ENCODE measurements around the gene RNF5.
"Not testable (repeated sequence)": the region's sequence is repeated elsewhere in the genome, so short reads cannot be mapped to it uniquely, and the experiment has no call there.

Gene RNF5

GRCh38 chr6:32210191-32210601 is 32.0 kb downstream of the RNF5 start:
- Histone ChIP-seq H2BK12ac (ENCODE audit: low read length) (no peak overlapping the region), H4K91ac (ENCODE audit: low read depth, low read length) (no peak overlapping the region), H3K27ac (ENCODE audit: low read depth, low read length) (no peak overlapping the region), H3K4me3 (ENCODE audit: low read depth, low read length) (no peak overlapping the region), H3K27me3 (ENCODE audit: insufficient read depth, low read length) (no peaks in the 10 kb centered on the region), H3K4me2 (ENCODE audit: low read length) (no peak overlapping the region), H2AFZ (ENCODE audit: insufficient read depth, low read length, poor library complexity) (no peak overlapping the region), H3K18ac (ENCODE audit: low read length) (no peak overlapping the region), H4K8ac (ENCODE audit: low read depth, low read length) (no peak overlapping the region), H3K14ac (ENCODE audit: low read length) (no peak overlapping the region), H3K4ac (ENCODE audit: low read depth, low read length) (no peak overlapping the region), H3K79me1 (ENCODE audit: low read length) (no peaks in the 10 kb centered on the region), H3K9ac (ENCODE audit: low read length) (no peak overlapping the region), H2BK5ac (ENCODE audit: low read depth, low read length, poor library complexity) (no peak overlapping the region), H3K9me3 (ENCODE audit: insufficient read depth, low read depth, low read length) (no peaks in the 10 kb centered on the region), H2BK120ac (ENCODE audit: insufficient read depth, low read length, poor library complexity) (no peak overlapping the region), H3K36me3 (ENCODE audit: control insufficient read depth in 1 of 2, insufficient read depth in 2 of 2, low read length in 2 of 2) (no peaks in the 10 kb centered on the region), H4K12ac (ENCODE audit: low read depth, low read length) (no peak overlapping the region), H3K79me2 (ENCODE audit: control insufficient read depth, insufficient read depth, low read length, poor library complexity) (no peaks in the 10 kb centered on the region), H2AK5ac (ENCODE audit: low read length) (no peak overlapping the region), H3K4me1 (ENCODE audit: control insufficient read depth in 1 of 2, insufficient read depth in 2 of 2, low read length in 2 of 2) (no peaks in the 10 kb centered on the region), H3K23ac (ENCODE audit: low read length) (no peak overlapping the region)
- WGBS (ENCODE audit: extremely low coverage, insufficient coverage, insufficient read length) = no CpG with 5 or more reads among the region's 5 CpGs
- no peak for DNase-seq

GRCh38 chr6:32211432-32211831 is 33.2 kb downstream of the RNF5 start:
- H3K36me3 ChIP-seq (ENCODE audit: control insufficient read depth in 1 of 2, insufficient read depth in 2 of 2, low read length in 2 of 2); H3K9ac ChIP-seq (ENCODE audit: low read length); H3K27ac ChIP-seq (ENCODE audit: low read depth, low read length); H3K23ac ChIP-seq (ENCODE audit: low read length); H3K4me1 ChIP-seq (ENCODE audit: control insufficient read depth in 1 of 2, insufficient read depth in 2 of 2, low read length in 2 of 2); H3K4me3 ChIP-seq (ENCODE audit: low read depth, low read length); H2BK5ac ChIP-seq (ENCODE audit: low read depth, low read length, poor library complexity); H2BK12ac ChIP-seq (ENCODE audit: low read length); H2AK5ac ChIP-seq (ENCODE audit: low read length); H4K91ac ChIP-seq (ENCODE audit: low read depth, low read length); H2BK120ac ChIP-seq (ENCODE audit: insufficient read depth, low read length, poor library complexity); H3K18ac ChIP-seq (ENCODE audit: low read length); H4K12ac ChIP-seq (ENCODE audit: low read depth, low read length); H3K27me3 ChIP-seq (ENCODE audit: insufficient read depth, low read length); H3K4me2 ChIP-seq (ENCODE audit: low read length); H3K79me2 ChIP-seq (ENCODE audit: control insufficient read depth, insufficient read depth, low read length, poor library complexity); H3K79me1 ChIP-seq (ENCODE audit: low read length); H2AFZ ChIP-seq (ENCODE audit: insufficient read depth, low read length, poor library complexity); H3K4ac ChIP-seq (ENCODE audit: low read depth, low read length); DNase-seq; H3K9me3 ChIP-seq (ENCODE audit: insufficient read depth, low read depth, low read length); H4K8ac ChIP-seq (ENCODE audit: low read depth, low read length); H3K14ac ChIP-seq (ENCODE audit: low read length): not testable (repeated sequence)
- WGBS (ENCODE audit: extremely low coverage, insufficient coverage, insufficient read length) = no CpG with 5 or more reads among the region's 4 CpGs

GRCh38 chr6:32212076-32212760 is 34.0 kb downstream of the RNF5 start:
- Histone ChIP-seq H3K4me1 (ENCODE audit: control insufficient read depth in 1 of 2, insufficient read depth in 2 of 2, low read length in 2 of 2) (no peaks in the 10 kb centered on the region), H4K91ac (ENCODE audit: low read depth, low read length) (no peak overlapping the region), H2BK12ac (ENCODE audit: low read length) (no peak overlapping the region), H3K79me2 (ENCODE audit: control insufficient read depth, insufficient read depth, low read length, poor library complexity) (no peaks in the 10 kb centered on the region), H3K4me2 (ENCODE audit: low read length) (no peak overlapping the region), H3K9ac (ENCODE audit: low read length) (no peak overlapping the region), H2AK5ac (ENCODE audit: low read length) (no peak overlapping the region), H2BK5ac (ENCODE audit: low read depth, low read length, poor library complexity) (no peak overlapping the region), H4K8ac (ENCODE audit: low read depth, low read length) (no peak overlapping the region), H3K18ac (ENCODE audit: low read length) (no peak overlapping the region), H3K23ac (ENCODE audit: low read length) (no peak overlapping the region), H3K14ac (ENCODE audit: low read length) (no peak overlapping the region), H3K79me1 (ENCODE audit: low read length) (no peaks in the 10 kb centered on the region), H2BK120ac (ENCODE audit: insufficient read depth, low read length, poor library complexity) (no peak overlapping the region), H3K27ac (ENCODE audit: low read depth, low read length) (no peak overlapping the region), H3K4me3 (ENCODE audit: low read depth, low read length) (no peak overlapping the region), H3K9me3 (ENCODE audit: insufficient read depth, low read depth, low read length) (no peaks in the 10 kb centered on the region), H3K27me3 (ENCODE audit: insufficient read depth, low read length) (no peaks in the 10 kb centered on the region), H4K12ac (ENCODE audit: low read depth, low read length) (no peak overlapping the region), H3K4ac (ENCODE audit: low read depth, low read length) (no peak overlapping the region), H3K36me3 (ENCODE audit: control insufficient read depth in 1 of 2, insufficient read depth in 2 of 2, low read length in 2 of 2) (no peaks in the 10 kb centered on the region), H2AFZ (ENCODE audit: insufficient read depth, low read length, poor library complexity) (no peak overlapping the region)
- peak; percentile 80 to 92 for DNase-seq
- 100% methylated on average over 3 of the region's 12 CpGs for WGBS (ENCODE audit: extremely low coverage, insufficient coverage, insufficient read length)

- WGBS (ENCODE audit: extremely low coverage, insufficient coverage, insufficient read length) = 100% methylated on average over 2 of the region's 6 CpGs
- Histone ChIP-seq H3K23ac (ENCODE audit: low read length) (no peak overlapping the region), H2BK12ac (ENCODE audit: low read length) (no peak overlapping the region), H3K36me3 (ENCODE audit: control insufficient read depth in 1 of 2, insufficient read depth in 2 of 2, low read length in 2 of 2) (no peaks in the 10 kb centered on the region), H3K79me1 (ENCODE audit: low read length) (no peaks in the 10 kb centered on the region), H3K27me3 (ENCODE audit: insufficient read depth, low read length) (no peaks in the 10 kb centered on the region), H3K27ac (ENCODE audit: low read depth, low read length) (no peak overlapping the region), H3K9ac (ENCODE audit: low read length) (no peak overlapping the region), H3K4me2 (ENCODE audit: low read length) (no peak overlapping the region), H3K4me1 (ENCODE audit: control insufficient read depth in 1 of 2, insufficient read depth in 2 of 2, low read length in 2 of 2) (no peaks in the 10 kb centered on the region), H3K4me3 (ENCODE audit: low read depth, low read length) (peak overlapping the region; percentile 23), H2BK120ac (ENCODE audit: insufficient read depth, low read length, poor library complexity) (no peak overlapping the region), H3K9me3 (ENCODE audit: insufficient read depth, low read depth, low read length) (peaks cover 2% of the 10 kb centered on the region), H3K18ac (ENCODE audit: low read length) (no peak overlapping the region), H3K4ac (ENCODE audit: low read depth, low read length) (no peak overlapping the region), H2BK5ac (ENCODE audit: low read depth, low read length, poor library complexity) (no peak overlapping the region), H4K12ac (ENCODE audit: low read depth, low read length) (no peak overlapping the region), H3K14ac (ENCODE audit: low read length) (no peak overlapping the region), H2AK5ac (ENCODE audit: low read length) (no peak overlapping the region), H2AFZ (ENCODE audit: insufficient read depth, low read length, poor library complexity) (no peak overlapping the region), H4K91ac (ENCODE audit: low read depth, low read length) (no peak overlapping the region), H3K79me2 (ENCODE audit: control insufficient read depth, insufficient read depth, low read length, poor library complexity) (no peaks in the 10 kb centered on the region), H4K8ac (ENCODE audit: low read depth, low read length) (no peak overlapping the region)
- no peak for DNase-seq
These were observed 35.4 kb downstream of the RNF5 start for GRCh38 chr6:32213649-32214048.

Data from trophoblast cell (in vitro differentiated cells and primary cell).